ENCODE results near the gene CPZ.

DNA sequence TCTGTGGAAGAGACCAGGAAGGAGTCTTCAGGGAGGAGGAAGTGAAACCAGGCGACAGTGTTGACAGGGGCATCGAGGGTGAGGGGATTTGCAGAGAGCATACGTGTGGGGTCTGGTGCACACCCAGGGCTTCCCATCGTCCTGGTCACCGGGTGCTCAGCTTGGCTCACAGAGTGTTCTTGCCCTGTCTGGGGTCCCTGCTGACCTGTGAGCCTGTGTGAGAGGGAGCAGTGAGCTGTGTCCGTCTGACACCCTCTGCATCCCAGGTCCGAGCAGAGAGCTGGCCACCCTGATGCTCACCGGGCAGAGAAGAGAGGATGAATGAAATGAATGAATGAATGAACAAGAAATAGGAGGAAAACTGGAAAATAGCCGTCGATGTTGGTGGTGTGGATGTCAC is 46.5 kb downstream of the CPZ start:
- TF ChIP-seq EZH2phosphoT487 (IDR thresholded peaks at IDR 0.05; ENCODE audit: insufficient read depth, low read depth) (no peak), EZH2 (IDR thresholded peaks at IDR 0.05; ENCODE audit: insufficient read depth, poor library complexity, severe bottlenecking) (no peak)
